Activated T-cell treated with anti-CD3 and anti-CD28 coated beads for 1 hour (primary cell): ENCODE results near the gene NDST4.

ENCODE experiments used
- DNase-seq: peaks from one replicate; pipeline ENCODE4 v3.0.0-alpha.2; 2020; ENCODE audit warnings: low read depth

The NDST4 gene

GRCh38 chr4:114791976-114792375 lies 321.4 kb downstream of the NDST4 start:
- DNase-seq: no peak

GRCh38 chr4:114785570-114785969 lies 327.9 kb downstream of the NDST4 start:
- no peak for DNase-seq

GRCh38 chr4:114783215-114783595 lies 330.2 kb downstream of the NDST4 start:
- DNase-seq: no peak

GRCh38 chr4:114782415-114783214 lies 330.8 kb downstream of the NDST4 start:
- DNase-seq: no peak

GRCh38 chr4:114780205-114780604 lies 333.2 kb downstream of the NDST4 start:
- no peak for DNase-seq
